ENCODE data around the gene GLUD1.
"Not testable (repeated sequence)": the region's sequence is repeated elsewhere in the genome, so short reads cannot be mapped to it uniquely, and the experiment has no call there.

GLUD1 gene

DNA sequence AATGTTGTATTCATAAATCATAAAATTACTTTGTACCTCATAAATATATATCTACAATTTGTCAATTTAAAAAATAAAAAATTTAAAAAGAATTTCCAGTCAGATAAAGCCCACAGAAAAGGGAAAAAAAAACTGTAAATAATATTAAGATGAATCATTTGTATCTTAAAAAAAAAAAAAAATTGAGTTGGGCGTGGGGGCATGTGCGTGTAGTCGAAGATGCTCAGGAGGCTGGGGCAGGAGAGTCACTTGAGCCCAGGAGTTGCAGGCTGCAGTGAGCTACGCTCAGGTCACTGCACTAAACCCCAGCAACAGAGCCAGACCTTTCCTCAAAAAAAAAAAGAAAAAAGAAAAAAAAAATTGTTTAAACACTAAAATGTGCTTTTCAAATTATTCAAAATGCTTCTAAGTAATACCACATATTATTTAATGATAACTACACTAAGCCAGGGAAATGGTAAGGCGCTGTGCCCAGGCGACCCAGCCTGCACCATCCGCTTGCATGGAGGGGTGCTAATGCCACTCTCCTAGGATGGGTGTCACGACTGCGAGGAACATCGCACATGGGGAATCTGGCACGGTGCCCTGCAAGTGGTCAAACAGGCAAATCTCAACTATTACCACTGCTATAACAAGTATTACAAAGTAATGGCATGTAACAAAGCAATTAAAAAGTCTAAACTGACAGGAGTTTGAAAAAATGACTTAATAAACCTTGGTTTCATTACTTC, 15.4 kb downstream of the GLUD1 start:
- TF ChIP-seq ESRRG (CRISPR knock-in tag; IDR thresholded peaks at IDR 0.05) (no peak), BACH2 (CRISPR knock-in tag; IDR thresholded peaks at IDR 0.05; ENCODE audit: borderline replicate concordance) (no peak), ZNF8 (CRISPR knock-in tag; IDR thresholded peaks at IDR 0.05) (no peak), ZNF565 (CRISPR knock-in tag; conservative IDR thresholded peaks at IDR 0.05; ENCODE audit: low read depth) (no peak), GLIS3 (CRISPR knock-in tag; IDR thresholded peaks at IDR 0.05) (no peak), RARB (CRISPR knock-in tag; IDR thresholded peaks at IDR 0.05) (no peak), ZFP30 (CRISPR knock-in tag; IDR thresholded peaks at IDR 0.05) (no peak)
- TF ChIP-seq, protein P1, sequence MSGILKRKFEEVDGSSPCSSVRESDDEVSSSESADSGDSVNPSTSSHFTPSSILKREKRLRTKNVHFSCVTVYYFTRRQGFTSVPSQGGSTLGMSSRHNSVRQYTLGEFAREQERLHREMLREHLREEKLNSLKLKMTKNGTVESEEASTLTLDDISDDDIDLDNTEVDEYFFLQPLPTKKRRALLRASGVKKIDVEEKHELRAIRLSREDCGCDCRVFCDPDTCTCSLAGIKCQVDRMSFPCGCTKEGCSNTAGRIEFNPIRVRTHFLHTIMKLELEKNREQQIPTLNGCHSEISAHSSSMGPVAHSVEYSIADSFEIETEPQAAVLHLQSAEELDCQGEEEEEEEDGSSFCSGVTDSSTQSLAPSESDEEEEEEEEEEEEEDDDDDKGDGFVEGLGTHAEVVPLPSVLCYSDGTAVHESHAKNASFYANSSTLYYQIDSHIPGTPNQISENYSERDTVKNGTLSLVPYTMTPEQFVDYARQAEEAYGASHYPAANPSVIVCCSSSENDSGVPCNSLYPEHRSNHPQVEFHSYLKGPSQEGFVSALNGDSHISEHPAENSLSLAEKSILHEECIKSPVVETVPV (CRISPR knock-in tag; IDR thresholded peaks at IDR 0.05), result no peak
- TF ChIP-seq, protein P2, sequence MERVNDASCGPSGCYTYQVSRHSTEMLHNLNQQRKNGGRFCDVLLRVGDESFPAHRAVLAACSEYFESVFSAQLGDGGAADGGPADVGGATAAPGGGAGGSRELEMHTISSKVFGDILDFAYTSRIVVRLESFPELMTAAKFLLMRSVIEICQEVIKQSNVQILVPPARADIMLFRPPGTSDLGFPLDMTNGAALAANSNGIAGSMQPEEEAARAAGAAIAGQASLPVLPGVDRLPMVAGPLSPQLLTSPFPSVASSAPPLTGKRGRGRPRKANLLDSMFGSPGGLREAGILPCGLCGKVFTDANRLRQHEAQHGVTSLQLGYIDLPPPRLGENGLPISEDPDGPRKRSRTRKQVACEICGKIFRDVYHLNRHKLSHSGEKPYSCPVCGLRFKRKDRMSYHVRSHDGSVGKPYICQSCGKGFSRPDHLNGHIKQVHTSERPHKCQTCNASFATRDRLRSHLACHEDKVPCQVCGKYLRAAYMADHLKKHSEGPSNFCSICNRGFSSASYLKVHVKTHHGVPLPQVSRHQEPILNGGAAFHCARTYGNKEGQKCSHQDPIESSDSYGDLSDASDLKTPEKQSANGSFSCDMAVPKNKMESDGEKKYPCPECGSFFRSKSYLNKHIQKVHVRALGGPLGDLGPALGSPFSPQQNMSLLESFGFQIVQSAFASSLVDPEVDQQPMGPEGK (CRISPR knock-in tag; IDR thresholded peaks at IDR 0.05; ENCODE audit: borderline replicate concordance), result no peak
- TF ChIP-seq, protein P3, sequence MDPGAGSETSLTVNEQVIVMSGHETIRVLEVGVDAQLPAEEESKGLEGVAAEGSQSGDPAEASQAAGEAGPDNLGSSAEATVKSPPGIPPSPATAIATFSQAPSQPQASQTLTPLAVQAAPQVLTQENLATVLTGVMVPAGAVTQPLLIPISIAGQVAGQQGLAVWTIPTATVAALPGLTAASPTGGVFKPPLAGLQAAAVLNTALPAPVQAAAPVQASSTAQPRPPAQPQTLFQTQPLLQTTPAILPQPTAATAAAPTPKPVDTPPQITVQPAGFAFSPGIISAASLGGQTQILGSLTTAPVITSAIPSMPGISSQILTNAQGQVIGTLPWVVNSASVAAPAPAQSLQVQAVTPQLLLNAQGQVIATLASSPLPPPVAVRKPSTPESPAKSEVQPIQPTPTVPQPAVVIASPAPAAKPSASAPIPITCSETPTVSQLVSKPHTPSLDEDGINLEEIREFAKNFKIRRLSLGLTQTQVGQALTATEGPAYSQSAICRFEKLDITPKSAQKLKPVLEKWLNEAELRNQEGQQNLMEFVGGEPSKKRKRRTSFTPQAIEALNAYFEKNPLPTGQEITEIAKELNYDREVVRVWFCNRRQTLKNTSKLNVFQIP (CRISPR knock-in tag; IDR thresholded peaks at IDR 0.05; ENCODE audit: borderline replicate concordance, low read depth), result no peak
- TF ChIP-seq, protein P4, sequence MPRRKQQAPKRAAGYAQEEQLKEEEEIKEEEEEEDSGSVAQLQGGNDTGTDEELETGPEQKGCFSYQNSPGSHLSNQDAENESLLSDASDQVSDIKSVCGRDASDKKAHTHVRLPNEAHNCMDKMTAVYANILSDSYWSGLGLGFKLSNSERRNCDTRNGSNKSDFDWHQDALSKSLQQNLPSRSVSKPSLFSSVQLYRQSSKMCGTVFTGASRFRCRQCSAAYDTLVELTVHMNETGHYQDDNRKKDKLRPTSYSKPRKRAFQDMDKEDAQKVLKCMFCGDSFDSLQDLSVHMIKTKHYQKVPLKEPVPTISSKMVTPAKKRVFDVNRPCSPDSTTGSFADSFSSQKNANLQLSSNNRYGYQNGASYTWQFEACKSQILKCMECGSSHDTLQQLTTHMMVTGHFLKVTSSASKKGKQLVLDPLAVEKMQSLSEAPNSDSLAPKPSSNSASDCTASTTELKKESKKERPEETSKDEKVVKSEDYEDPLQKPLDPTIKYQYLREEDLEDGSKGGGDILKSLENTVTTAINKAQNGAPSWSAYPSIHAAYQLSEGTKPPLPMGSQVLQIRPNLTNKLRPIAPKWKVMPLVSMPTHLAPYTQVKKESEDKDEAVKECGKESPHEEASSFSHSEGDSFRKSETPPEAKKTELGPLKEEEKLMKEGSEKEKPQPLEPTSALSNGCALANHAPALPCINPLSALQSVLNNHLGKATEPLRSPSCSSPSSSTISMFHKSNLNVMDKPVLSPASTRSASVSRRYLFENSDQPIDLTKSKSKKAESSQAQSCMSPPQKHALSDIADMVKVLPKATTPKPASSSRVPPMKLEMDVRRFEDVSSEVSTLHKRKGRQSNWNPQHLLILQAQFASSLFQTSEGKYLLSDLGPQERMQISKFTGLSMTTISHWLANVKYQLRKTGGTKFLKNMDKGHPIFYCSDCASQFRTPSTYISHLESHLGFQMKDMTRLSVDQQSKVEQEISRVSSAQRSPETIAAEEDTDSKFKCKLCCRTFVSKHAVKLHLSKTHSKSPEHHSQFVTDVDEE (CRISPR knock-in tag; IDR thresholded peaks at IDR 0.05), result no peak
- ATAC-seq, result no peak

DNA sequence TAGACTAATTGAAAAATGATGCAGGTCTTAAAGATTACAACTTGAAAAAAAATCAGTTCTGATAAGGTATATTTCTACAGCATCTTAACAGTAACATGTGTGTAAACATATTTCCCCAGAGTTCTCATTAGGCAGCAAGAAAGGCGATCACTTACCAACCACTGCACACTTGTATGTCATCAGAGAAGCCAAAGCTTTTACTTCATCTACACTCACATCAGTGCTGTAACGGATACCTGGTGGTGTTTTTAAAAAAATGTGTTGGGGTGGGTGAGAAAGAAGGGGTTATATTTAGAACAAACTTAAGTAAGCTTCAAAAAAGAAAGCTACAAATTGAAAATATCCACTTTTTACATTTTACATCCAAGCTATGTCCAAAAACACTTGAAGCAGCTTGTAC, 18.2 kb downstream of the GLUD1 start:
- ATAC-seq, result not testable (repeated sequence)

DNA sequence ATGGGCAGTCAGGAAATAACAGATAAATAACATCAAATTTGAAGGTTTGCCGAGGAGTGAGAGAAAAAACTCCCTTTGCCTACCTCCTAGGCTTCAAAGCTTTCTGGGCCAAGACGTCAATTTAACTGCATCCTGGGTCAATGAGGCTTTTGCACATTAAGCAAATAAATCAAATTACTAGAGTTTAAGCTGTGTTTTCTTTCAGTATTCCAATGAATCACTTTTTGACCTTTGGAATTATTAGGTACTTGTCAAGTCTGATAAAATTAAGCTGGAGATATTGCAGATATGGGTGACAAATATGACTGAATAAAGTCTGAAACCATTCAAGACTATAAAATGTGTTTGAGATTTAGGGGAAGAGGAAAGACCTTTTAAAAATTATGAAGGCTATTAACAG, 22.2 kb downstream of the GLUD1 start:
- TF ChIP-seq BACH2 (CRISPR knock-in tag; IDR thresholded peaks at IDR 0.05; ENCODE audit: borderline replicate concordance), result no peak
- TF ChIP-seq ZC3H10 (CRISPR knock-in tag; IDR thresholded peaks at IDR 0.05), result 0 out of 2 replicates have a peak, but pooled peaks have one; percentile 11
- no peak for TF ChIP-seq PPARA (CRISPR knock-in tag; IDR thresholded peaks at IDR 0.05; ENCODE audit: borderline replicate concordance)
- TF ChIP-seq, protein P4 (CRISPR knock-in tag; IDR thresholded peaks at IDR 0.05), result no peak
- TF ChIP-seq TOX (CRISPR knock-in tag; IDR thresholded peaks at IDR 0.05; ENCODE audit: borderline replicate concordance), result 0 out of 2 replicates have a peak, but pooled peaks have one; percentile 52
- no peak for TF ChIP-seq OSR1 (CRISPR knock-in tag; IDR thresholded peaks at IDR 0.05)
- TF ChIP-seq ISL1 (CRISPR knock-in tag; IDR thresholded peaks at IDR 0.05), result peak; percentile 30; the same call in 1 of the 2 replicates
- TF ChIP-seq ESRRG (CRISPR knock-in tag; IDR thresholded peaks at IDR 0.05), result no peak
- TF ChIP-seq, protein P3 (CRISPR knock-in tag; IDR thresholded peaks at IDR 0.05; ENCODE audit: borderline replicate concordance, low read depth), result no peak

More for the DNA sequence above, 22.2 kb downstream of the GLUD1 start:
- peak; percentile 44; the same call in 2 of the 3 replicates for ATAC-seq

Data from SK-N-SH treated with all-trans-retinoic acid at 6 μM for 48 hours (cell line).